AG04449 (cell line): Measurements from ENCODE around the gene ARID1B.

Experiments
- CTCF ChIA-PET: fragments of 350-600 bp; formaldehyde crosslinking; extraction: SDS; loops from one replicate; lab custom pipeline; 2021; ENCODE audit warnings: antibody characterized with exemption; lab: Yijun Ruan, JAX
- POLR2A ChIA-PET: fragments of 400-600, 350-600 bp; formaldehyde crosslinking; extraction: SDS; loops from one replicate; lab custom pipeline; 2020; ENCODE audit warnings: antibody characterized with exemption, inconsistent platforms; lab: Yijun Ruan, JAX
- DNase-seq: peaks from one replicate; pipeline ENCODE4 v3.0.0-alpha.2; 2010; ENCODE audit warnings: low read depth, low spot score
- H3K4me3 ChIP-seq: 2 replicates; pipeline ENCODE4 v1.5.1; 2011; ENCODE audit warnings: low read depth, mild to moderate bottlenecking, control low read depth, low read length
- CTCF ChIP-seq: IDR thresholded peaks from one replicate; pipeline ENCODE4 v1.5.1; 2011; ENCODE audit warnings: mild to moderate bottlenecking, moderate library complexity, low read length, control low read depth, inconsistent platforms; ENCODE audit not compliant: insufficient read depth; ENCODE audit errors: missing control alignments

The ARID1B gene

GRCh38 chr6:157060440-157060952 is 283.3 kb downstream of the ARID1B start:
- no peak for DNase-seq
- no peak overlapping the region for H3K4me3 ChIP-seq
- no peak for TF ChIP-seq CTCF
- ChIA-PET CTCF (interaction anchor here (1.5 to 3.2 kb wide), 3 partner anchors 14 to 38 kb away, joined by 3 to 18 read pairs (median 11); no protein-coding TSS in a partner anchor), POLR2A (no interaction called here)

- no peak for TF ChIP-seq CTCF
- no peak overlapping the region for H3K4me3 ChIP-seq
- no peak for DNase-seq
- ChIA-PET CTCF (interaction anchor here (1.0 to 1.8 kb wide), 3 partner anchors 16 to 119 kb away, joined by 3 to 9 read pairs (median 3); no protein-coding TSS in a partner anchor), POLR2A (no interaction called here)
These were observed 284.8 kb downstream of the ARID1B start for GRCh38 chr6:157061770-157062594.

- DNase-seq: no peak
- ChIA-PET CTCF (interaction anchor here (1.8 kb wide), 1 partner anchor 17 kb away, joined by 9 read pairs; no protein-coding TSS in a partner anchor), POLR2A (no interaction called here)
- TF ChIP-seq CTCF: no peak
- no peak overlapping the region for H3K4me3 ChIP-seq
These were observed 286.2 kb downstream of the ARID1B start for GRCh38 chr6:157063176-157063905.

- ChIA-PET CTCF (no interaction called here), POLR2A (no interaction called here)
- no peak overlapping the region for H3K4me3 ChIP-seq
- no peak for DNase-seq
- TF ChIP-seq CTCF: no peak
These were observed 286.7 kb downstream of the ARID1B start for GRCh38 chr6:157063923-157064322.

- no peak for DNase-seq
- ChIA-PET POLR2A (no interaction called here), CTCF (no interaction called here)
- TF ChIP-seq CTCF: no peak
- H3K4me3 ChIP-seq: no peak overlapping the region
These were observed 287.3 kb downstream of the ARID1B start for GRCh38 chr6:157064502-157064901.

GRCh38 chr6:157065366-157065765 is 288.2 kb downstream of the ARID1B start:
- POLR2A ChIA-PET: no interaction called here
- H3K4me3 ChIP-seq: no peak overlapping the region
- CTCF ChIA-PET: no interaction called here
- no peak for DNase-seq
- TF ChIP-seq CTCF: no peak
